HG03108 (cell line): ENCODE data around the gene TP53TG5.

Source experiments
- ATAC-seq: cut with Tn5 transposase; IDR thresholded peaks from one replicate; pipeline ENCODE4 v1.9.1; 2021; ENCODE audit warnings: moderate library complexity; ENCODE audit not compliant: unreplicated experiment

The TP53TG5 gene

DNA sequence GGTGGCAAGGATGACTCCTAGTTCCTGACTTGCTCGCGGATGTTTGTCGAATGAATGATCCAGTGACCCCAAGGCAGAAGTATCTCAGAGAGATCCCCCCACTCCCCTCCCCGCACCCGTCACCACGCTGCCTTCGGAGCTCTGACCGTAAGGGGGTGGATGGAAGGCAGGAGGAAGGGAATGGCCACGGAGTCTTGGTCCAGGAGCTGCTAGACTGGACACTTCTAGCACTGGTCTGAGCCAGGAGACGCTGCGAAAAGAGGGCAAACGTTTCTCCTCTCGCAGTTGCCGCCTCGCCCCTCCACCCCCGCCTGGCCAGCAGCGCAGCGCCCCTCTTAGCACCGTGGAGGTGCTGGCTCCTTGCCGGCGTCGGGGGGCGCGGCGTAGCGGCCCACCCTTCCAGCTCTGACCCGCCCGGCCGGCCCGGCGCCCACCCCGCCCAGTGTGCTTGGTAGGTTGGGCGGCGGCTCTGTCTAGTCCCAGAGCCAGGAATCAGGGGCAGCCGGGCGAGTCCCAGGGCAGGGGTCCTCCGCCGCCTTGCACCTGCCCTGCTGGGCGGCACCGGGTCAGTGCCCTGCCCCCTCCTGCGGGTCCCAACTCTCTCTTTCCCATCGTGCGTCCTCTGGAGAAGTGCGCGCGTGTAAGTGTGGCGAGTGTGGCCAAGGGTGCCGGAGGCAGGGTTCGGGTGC, 27.6 kb upstream of the TP53TG5 start:
- no peak for ATAC-seq

DNA sequence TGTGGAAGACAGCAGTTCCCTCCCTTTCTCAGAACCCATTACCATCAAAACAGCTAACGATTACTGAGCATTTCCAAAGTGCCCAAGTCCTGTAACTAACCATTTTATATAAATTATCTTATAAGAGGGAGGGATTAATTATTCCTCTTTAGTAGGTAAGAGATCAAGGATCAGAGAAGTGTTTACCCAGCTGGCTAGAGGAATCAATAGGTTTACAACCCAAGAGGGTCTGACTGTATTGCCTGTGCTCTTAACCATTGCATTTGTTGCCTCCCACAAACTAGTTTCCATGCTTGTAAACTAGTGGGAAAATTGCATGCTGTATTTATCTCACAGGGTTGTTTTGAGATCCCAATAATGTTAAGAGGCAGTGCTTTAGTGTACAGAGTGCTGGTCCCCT, 26.3 kb upstream of the TP53TG5 start:
- ATAC-seq, result no peak

DNA sequence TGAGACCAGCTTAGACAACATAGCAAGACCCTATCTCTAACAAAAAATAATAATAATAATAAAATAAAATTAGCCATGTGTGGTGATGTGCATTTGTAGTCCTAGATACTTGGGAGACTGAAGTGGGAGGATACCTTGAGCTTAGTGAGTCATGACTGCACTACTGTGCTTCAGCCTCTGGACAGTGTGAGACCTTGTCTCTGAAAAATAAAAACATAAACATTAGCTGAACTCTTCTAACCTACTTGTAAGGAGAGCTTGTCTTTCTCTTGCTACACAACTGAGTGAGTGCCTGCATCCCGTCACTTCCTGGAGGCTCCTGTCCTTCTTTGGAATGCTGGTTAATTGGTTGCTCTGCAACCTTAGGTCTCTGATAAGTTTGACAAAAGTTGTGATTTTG, 24.8 kb upstream of the TP53TG5 start:
- no peak for ATAC-seq

DNA sequence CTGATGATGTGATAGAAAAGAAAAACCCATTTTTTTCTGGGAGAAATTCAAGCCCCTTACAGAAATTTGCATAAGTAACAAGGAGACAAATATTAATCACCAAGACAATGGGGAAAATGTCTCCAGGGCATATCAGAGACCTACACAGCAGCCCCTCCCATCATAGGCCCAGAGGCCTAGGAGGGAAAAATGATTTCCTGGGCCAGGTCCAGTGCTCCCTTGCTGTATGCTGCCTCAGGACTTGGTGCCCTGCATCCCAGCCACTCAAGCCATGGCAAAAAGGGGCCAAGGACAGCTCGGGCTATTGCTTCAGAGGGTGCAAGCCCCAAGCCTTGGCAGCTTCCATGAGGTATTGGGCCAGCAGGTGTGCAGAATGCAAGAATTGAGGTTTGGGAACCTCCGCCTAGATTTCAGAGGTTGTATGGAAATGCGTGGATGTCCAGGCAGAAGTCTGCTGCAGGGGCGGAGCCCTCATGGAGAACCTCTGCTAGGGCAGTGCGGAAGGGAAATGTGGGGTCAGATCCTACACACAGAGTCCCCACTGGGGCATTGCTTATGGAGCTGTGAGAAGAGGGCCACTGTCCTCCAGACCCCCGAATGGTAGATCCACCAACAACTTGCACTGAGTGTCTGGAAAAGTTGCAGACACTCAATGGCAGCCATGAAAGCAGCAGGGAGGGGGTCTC, 22.4 kb upstream of the TP53TG5 start:
- ATAC-seq, result no peak

DNA sequence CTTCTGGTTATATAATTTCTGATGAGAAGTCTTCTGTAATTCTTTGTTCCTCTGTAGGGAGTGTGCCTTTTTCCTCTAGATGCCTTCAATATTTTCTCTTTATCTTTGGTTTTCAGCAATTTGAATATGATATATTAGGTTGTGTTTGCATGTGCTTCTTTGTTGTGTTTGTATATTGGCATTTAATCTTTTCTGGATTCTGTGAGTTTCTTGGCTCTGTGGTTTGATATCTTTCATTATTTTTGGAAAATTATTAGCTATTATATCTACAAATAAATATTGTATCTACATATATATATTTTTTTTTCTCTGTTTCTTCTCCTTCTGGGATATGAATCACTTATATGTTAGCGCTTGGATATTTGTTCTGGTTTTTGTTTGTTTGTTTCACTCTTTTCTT, 20.9 kb upstream of the TP53TG5 start:
- no peak for ATAC-seq

DNA sequence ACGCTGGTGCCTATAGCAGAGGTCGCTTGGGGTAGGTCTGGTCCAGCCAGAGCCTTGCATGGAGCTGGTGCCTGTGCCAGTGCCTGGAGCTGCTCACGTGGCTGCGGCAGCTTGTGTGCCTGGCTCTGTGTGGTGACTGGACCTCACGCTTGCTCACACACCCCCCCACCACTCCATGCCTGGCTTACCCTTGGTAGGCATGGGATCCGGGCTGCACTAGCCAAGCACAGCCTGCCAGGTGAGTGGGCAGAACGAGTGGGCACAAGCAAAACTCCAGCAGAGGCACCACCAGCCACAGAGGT, 16.9 kb upstream of the TP53TG5 start:
- ATAC-seq, result no peak

DNA sequence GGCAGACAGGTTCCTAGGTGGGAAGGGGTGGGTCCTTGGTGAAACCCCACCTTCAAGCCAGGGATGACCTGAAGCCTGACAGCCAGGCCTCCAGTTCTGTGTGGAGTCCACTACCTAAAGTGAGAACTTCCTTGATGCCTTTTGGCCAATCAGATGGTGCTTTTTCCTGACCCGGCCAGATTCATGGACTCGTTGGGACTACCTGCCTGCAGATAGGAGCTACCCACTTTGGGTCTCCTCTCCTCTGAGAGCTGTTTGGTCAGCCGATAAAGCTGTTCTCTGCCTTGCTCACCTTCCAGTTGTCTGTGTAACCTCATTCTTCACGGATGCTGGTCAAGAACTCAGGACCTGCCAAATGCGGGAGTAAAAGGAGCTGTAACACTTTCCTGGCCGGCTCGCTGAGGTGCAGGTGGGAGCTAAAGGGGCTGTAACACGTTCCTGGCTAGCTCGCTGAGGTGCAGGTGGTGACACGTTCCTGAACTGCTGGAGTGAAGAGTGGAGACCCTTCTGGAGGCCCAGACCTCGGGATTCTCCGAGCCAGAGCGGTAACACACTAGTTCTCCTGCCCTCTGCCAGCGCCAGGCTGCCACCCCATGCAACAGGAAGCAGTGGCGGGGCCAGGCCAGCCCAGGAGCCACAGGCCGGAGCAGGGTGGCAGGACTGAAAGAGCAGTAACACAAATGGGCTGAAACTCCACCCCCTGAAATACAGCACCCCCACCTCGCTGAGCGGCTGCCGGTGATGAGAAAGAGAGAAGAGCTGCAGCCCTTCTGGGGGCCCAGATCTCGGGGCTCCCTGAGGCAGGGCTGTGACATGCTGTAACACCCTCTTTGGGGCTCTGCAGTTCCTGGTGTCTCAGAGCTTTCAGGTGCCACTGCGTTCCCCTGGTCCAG, 16.3 kb upstream of the TP53TG5 start:
- no peak for ATAC-seq

DNA sequence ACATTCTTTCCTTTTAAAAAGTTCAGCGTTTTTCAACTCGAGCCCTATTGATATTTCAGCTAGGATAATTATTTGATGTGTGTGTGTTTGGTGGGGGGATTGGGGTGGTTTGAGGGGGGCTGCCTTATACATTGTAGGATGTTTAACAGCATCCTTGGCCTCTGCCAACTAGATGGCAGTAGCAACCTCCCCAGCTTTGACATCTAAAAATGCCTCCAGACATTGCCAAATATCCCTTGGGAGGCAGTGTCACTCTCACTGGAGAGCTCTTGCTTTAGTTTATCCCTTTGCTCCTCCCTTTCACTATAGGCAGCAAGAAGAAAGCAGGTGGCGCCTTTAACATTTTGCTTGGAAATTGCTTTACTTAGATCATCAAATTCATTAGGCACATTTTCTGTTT, 14.6 kb upstream of the TP53TG5 start:
- no peak for ATAC-seq

DNA sequence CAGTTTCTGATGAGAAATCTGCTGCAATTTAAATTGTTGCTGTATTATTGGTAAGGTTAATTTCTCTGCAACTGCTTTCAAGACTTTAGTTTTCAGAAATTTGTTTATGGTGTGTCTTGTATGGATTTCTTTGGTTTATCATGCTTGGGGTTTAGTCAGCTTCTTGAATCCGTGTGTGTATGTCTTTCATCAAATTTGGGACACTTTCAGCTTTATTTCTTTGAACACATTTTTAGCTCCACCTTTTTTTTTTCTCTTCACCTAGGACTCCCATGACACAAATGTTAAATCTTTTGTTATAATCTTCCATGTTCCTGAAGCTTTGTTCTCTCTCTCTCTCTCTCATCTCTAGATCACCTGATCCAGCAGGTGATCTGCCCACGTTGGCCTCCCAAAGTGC, 13.4 kb upstream of the TP53TG5 start:
- no peak for ATAC-seq

DNA sequence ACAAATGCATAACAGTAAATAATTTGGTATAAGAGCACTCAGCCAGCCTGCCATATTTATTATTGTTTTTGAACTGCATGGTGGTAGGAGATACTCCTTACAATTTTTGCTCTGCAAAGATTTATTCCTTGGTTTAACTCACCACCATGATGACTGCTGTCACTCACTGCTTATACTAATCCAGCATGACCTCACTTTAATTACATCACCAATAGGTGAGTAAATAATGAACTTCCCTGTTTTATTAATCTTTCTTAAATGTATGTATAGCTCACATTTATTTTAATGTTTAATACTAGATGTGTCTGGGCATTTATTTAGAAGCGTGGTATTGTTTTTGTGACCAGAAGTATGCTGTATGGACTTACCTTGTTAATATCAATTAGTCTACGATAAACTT, 12.8 kb upstream of the TP53TG5 start:
- ATAC-seq, result no peak

DNA sequence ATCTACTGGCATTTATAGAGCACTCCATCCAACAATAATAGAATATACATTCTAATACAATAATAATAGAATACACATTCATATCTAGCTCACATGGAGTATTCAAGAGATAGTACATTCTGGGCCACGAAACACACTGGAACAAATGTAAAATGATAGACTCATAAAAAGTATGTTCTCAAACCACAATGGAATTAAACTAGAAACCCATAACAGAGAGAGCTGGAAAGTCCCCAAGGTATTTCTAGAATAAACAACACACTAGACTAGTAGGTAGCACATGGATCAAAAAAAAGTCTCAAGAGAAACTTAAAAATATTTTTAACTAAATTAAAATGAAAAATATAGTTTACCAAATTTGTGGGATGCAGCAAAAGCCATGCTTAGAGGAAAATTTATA, 9.1 kb upstream of the TP53TG5 start:
- ATAC-seq, result no peak

DNA sequence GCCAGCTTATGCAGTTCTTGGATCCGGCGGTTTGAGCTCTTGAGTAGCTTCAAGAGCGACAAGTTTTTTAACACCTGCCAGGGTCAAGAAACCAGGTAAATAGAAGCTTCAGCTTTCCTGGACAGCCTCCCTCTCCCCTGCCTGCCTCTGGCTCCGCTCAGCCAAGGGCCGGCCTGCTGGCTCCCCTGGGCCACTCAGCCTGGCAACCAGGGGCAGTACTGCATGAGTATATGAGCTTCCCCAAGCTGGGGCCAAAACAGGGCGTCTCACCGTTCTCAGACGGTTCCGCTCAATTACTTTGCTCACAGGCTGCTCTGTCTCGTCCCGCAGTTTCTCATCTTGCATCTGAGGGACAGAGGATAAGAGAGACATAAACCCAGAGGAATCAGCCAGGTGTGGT, 856 bp downstream of the TP53TG5 start:
- no peak for ATAC-seq

DNA sequence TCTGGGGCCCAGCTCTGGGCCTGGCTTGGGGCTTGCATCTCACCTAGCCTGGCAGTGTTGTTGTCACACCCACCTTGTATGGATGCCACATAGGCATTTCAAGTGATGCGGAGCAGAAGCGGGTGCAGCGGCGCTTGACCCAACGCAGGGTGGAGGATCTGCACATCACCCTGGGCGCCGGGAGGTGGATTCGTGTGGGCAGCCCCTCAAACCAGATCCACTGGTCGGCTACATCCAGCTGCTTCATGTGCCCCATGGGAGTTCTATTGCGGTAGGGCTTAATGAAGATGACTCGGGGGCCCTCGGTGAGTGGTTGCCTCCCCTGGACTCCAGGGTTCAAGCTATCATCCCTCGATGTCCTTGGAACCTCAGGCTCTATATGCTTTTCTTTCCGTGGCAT, 3.2 kb downstream of the TP53TG5 start:
- no peak for ATAC-seq

DNA sequence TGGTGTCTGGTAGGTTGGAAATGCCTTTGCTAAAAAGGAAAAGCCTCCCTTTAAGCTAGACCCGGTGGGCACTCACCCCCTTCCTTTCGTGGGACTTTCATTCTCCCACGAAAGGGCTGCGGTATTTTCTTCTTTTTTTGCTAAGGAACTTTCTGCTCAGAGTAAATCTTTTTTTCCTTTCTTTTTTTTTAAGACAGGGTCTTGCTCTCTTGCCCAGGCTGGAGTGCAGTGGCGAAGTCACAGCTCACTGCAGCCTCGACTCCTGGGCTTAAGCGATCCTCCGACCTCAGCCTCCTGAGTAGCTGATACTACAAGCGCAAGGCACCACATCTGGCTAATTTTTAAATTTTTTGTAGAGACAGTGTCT, 4.0 kb downstream of the TP53TG5 start:
- ATAC-seq, result no peak

DNA sequence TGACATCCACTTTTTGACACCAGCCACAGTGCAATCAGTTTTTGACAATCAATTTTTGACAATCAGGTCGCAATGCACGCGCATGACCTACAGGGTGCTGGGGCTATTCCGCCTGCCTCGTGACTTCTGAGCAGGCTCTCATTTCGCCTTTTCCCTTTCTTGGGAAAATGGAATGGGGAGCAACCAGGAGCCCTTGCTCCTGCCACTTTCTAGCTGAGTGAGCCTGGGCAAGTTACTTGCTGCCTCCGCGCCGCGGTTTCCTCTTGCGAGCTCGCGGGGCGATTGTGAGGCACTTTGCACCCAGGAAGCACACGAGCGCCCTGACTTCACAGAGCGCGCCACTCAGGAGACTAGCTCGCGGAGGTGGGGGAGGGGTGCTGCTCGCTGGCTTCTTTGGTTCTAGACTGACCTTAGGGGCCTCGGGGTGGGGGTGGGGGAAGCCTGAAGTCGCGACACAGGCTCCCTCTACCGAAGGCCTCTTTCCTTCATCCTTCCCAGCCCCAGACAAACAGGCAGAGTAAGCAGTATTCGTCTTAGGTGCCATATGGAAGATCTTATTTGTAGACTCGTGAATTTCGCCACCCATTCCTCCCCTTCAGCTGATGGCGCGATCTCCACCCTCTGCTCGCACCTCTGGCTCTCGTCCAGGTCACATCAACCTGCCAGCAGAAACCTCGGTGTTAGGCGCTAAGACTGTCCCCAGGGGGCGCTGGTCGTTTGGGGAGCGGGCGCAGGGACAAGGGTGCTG, 4.6 kb downstream of the TP53TG5 start:
- ATAC-seq, result peak; percentile 65

DNA sequence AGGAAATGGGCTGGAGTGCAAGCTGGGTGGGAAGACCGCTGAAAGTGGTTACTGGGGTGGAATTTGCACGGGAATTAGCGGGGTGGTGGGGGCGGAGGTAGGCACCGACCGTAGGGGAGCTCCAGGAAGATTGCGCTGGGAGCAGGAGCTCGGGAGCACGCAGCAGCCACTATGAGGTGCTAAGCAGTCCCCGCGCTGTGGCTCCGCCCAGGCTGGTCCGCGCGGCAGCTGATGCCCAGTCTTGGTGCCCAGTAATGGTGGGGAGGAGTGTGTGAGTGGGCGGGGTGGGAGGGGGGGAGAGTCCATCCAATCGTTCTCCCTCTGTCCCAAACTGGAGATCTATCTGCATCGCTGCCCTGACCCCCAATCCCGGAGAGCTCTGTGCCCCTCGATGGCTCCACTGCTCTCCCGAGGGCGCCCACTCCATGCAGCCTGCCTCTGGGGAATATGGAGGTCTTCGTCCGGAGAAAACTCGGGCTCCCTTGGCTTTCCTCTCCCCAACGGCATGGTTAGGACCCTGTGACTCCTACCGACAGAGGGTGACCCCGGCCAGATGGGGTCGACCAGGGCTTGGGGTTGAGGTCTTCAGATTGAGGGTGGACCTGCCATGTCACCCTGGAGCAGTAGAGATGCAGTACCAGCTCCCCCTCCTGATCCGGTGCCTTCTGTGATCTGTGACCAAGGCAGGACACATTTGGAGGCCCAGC, 5.3 kb downstream of the TP53TG5 start:
- no peak for ATAC-seq

DNA sequence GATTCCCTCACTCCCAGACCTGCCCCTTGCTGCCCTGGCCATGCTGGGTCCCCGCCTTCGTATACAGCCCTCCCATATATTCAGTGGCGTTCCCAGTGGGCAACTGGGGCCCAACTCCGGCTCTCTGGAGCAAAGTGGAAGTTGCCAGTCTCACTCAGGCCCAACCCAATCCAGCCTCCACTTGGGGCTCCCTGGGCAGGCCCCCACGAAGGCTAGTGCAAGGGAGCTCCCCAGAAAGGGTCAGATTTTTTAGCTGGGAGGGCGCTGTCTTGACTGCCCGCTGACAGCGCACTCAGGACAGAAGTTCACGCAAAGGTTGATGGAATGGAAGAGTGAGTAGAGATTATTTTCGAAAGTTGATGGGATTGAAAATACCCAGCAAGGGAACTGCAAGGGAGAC, 5.9 kb downstream of the TP53TG5 start:
- no peak for ATAC-seq

DNA sequence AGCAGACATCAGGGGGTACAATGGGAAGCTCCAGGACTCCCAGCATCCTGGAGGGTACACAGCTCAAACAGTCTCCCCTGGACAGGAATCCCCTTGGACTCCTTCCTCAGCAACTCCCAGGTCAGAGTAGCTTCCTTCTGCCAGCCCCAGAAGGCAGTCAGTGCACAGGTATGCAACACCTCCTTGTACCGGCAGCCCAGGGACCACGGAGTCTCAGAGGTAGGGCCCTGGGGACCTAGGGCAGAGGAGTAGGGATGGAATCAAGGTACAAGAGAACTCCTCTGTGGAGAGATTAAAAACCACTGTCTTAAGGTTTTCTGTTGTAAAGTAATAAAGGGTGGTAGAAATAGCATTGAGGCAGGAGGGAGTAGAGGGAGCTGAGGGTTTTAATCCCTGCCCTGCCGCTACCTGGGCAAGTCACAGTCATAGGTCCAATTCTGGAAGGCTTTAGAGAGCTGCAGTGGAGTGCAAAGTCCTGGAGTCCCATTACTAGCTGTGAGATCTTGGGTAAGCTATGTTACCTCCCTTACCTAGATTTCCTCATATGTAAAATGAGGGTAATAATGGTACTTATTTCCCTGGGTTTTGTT, 7.5 kb downstream of the TP53TG5 start:
- no peak for ATAC-seq

DNA sequence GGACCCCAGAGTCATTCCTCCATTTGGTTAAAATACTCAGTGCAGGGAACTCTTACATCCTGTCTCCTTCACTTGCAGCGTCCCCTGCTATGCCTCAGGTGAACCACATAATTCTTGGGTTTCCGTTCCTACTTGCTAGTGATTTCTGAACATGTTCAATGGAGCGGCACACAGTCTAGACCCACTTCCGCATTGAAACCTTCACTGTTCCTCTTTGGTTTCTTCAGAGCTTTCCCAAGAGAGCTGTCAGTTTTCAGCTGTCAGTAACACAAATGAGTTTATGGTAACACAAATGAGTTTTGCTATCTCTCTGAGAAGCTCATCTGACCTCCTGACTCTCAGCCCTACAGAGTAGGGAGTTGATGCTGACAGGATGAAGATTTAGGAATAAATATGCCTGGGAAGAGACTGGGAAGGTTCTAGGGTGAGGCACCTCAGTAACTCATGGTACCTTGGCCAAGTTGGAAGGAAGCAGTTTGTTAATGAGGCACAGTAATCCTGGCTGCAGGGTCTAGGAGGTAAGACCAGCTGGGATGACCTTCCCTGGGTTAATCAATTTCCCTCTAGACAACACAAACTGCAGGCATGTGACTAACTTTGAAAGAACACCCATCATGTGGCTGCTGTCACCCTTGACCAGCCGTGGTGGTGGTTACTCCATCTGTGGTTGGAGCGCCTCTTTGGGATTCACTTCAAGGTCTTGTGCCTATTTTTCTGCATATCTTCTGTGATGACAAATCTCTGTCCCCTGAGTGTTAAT, 9.7 kb downstream of the TP53TG5 start:
- peak; percentile 72 for ATAC-seq

DNA sequence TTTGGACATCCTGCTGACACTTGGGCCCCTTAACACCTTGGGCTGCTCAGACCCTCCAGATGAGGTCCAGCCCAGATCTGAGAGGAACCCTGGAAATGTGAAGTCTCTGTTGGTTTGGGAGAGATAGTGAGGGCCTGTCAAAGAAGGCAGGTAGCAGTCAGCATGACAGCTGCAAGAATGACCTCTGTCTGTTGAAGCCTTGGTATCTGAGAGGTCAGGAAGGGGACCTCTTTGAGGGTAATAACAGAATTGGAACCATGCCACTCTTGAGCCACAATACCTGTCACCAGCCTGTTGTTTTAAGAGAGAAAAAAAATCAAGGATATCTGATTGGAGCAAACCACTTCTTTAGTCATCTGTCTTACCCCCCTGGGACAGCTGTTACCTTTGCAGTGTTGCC, 11.0 kb downstream of the TP53TG5 start:
- no peak for ATAC-seq
